SK-N-SH treated with all-trans-retinoic acid at 6 μM for 48 hours (cell line): ENCODE results near the gene LRRC2.

Experiments used
- ATAC-seq: fragments of 200-7000 bp; cut with Tn5 transposase; 3 replicates; pipeline ENCODE4 v1.9.1; 2020; ENCODE audit warnings: mild to moderate bottlenecking, moderate library complexity
- ARNTL ChIP-seq: fragments of 450-650 bp; formaldehyde crosslinking; IDR thresholded peaks from 2 replicates; pipeline ENCODE4 v1.5.0; 2020; ENCODE audit warnings: low read depth, mild to moderate bottlenecking, moderate library complexity, borderline replicate concordance
- BACH2 ChIP-seq: fragments of 250-450 bp; sonication (Bioruptor Pico); IDR thresholded peaks from 2 replicates; pipeline ENCODE4 v1.9.0; 2021; ENCODE audit warnings: mild to moderate bottlenecking, borderline replicate concordance
- CSDC2 ChIP-seq: fragments of 250-450 bp; sonication (Bioruptor Pico); IDR thresholded peaks from 2 replicates; pipeline ENCODE4 v1.5.0; 2020; ENCODE audit warnings: mild to moderate bottlenecking, moderate library complexity
- CSRNP3 ChIP-seq: fragments of 250-450 bp; sonication (Bioruptor Pico); IDR thresholded peaks from 2 replicates; pipeline ENCODE4 v1.5.1; 2021; ENCODE audit warnings: mild to moderate bottlenecking, moderate library complexity
- ESRRG ChIP-seq: fragments of 250-450 bp; sonication (Bioruptor Pico); IDR thresholded peaks from 2 replicates; pipeline ENCODE4 v1.6.1; 2021; ENCODE audit warnings: mild to moderate bottlenecking
- GLIS3 ChIP-seq: fragments of 250-450 bp; sonication (Bioruptor Pico); IDR thresholded peaks from 2 replicates; pipeline ENCODE4 v1.5.0; 2020; ENCODE audit warnings: mild to moderate bottlenecking, moderate library complexity
- ISL1 ChIP-seq: fragments of 250-450 bp; sonication (Bioruptor Pico); IDR thresholded peaks from 2 replicates; pipeline ENCODE4 v2.1.2; 2022; ENCODE audit warnings: mild to moderate bottlenecking, moderate library complexity
- OSR1 ChIP-seq: fragments of 250-450 bp; sonication (Bioruptor Pico); IDR thresholded peaks from 2 replicates; pipeline ENCODE4 v1.8.0; 2022; ENCODE audit warnings: moderate library complexity, mild to moderate bottlenecking, inconsistent platforms
- PATZ1 ChIP-seq: fragments of 250-450 bp; sonication (Bioruptor Pico); IDR thresholded peaks from 2 replicates; pipeline ENCODE4 v1.8.0; 2020; ENCODE audit warnings: mild to moderate bottlenecking, moderate library complexity, borderline replicate concordance
- POU6F1 ChIP-seq: fragments of 250-450 bp; sonication (Bioruptor Pico); IDR thresholded peaks from 2 replicates; pipeline ENCODE4 v1.8.0; 2021; ENCODE audit warnings: low read depth, mild to moderate bottlenecking, moderate library complexity, borderline replicate concordance
- RARB ChIP-seq: fragments of 250-450 bp; sonication (Bioruptor Pico); IDR thresholded peaks from 2 replicates; pipeline ENCODE4 v1.8.0; 2021; ENCODE audit warnings: mild to moderate bottlenecking, moderate library complexity
- SNAI2 ChIP-seq: fragments of 250-450 bp; sonication (Bioruptor Pico); IDR thresholded peaks from 2 replicates; pipeline ENCODE4 v1.5.0; 2020; ENCODE audit warnings: mild to moderate bottlenecking, moderate library complexity
- TCF4 ChIP-seq: fragments of 250-450 bp; sonication (Bioruptor Pico); IDR thresholded peaks from 2 replicates; pipeline ENCODE4 v1.8.0; 2021; ENCODE audit warnings: mild to moderate bottlenecking, moderate library complexity, borderline replicate concordance
- TOX ChIP-seq: fragments of 250-450 bp; sonication (Bioruptor Pico); IDR thresholded peaks from 2 replicates; pipeline ENCODE4 v1.8.0; 2021; ENCODE audit warnings: mild to moderate bottlenecking, moderate library complexity, borderline replicate concordance
- ZFP3 ChIP-seq: fragments of 250-450 bp; sonication (Bioruptor Pico); IDR thresholded peaks from 2 replicates; pipeline ENCODE4 v1.5.0; 2020; ENCODE audit warnings: mild to moderate bottlenecking, moderate library complexity
- ZFP30 ChIP-seq: fragments of 450-650 bp; formaldehyde crosslinking; IDR thresholded peaks from 2 replicates; pipeline ENCODE4 v1.5.0; 2022; ENCODE audit warnings: mild to moderate bottlenecking, moderate library complexity
- ZNF565 ChIP-seq: fragments of 450-650 bp; formaldehyde crosslinking; conservative IDR thresholded peaks from 2 replicates; pipeline ENCODE4 v1.5.0; 2020; ENCODE audit warnings: low read depth, mild to moderate bottlenecking, moderate library complexity
- ZNF70 ChIP-seq: fragments of 450-650 bp; formaldehyde crosslinking; IDR thresholded peaks from 2 replicates; pipeline ENCODE4 v1.5.0; 2020; ENCODE audit warnings: mild to moderate bottlenecking, moderate library complexity
- ZNF8 ChIP-seq: fragments of 450-650 bp; formaldehyde crosslinking; IDR thresholded peaks from 2 replicates; pipeline ENCODE4 v1.5.0; 2020; ENCODE audit warnings: mild to moderate bottlenecking, moderate library complexity
- TF ChIP-seq, protein P1 (sequence below): fragments of 250-450 bp; sonication (Bioruptor Pico); IDR thresholded peaks from 2 replicates; pipeline ENCODE4 v1.5.1; 2020; ENCODE audit warnings: low read depth, mild to moderate bottlenecking, moderate library complexity
- TF ChIP-seq, protein P2 (sequence below): fragments of 250-450 bp; sonication (Bioruptor Pico); IDR thresholded peaks from 2 replicates; pipeline ENCODE4 v1.5.0; 2020; ENCODE audit warnings: mild to moderate bottlenecking, moderate library complexity

LRRC2 gene

DNA sequence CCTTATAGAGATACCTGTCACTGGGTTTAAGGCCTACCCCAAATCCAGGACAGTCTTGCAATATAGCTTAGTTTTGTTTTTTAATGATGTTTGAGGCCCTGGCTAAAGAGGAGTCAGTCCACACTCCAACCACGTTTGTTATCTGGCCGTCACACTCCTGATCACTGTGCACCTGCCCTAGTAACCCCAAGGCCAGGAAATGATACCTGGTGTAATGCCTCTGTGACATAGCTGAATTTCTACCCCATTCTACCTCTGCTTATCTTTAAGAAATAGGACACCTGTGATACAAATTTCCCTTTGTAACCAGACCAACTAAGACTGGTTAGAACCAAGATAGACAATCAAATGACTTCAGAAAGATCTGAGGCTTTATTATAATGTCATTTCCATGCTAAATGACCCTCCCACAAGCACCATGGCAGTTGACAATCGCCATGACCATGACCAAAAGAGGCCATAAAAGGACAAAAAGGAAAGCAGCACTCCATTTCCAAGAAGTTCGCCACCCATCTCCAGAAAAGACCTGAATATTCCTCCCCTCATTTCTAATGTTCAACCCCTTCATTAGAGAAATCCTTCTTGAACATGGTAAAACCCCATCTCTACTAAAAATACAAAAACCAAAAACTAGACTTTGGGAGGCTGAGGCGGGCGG lies 73.1 kb downstream of the LRRC2 start:
- no peak for ATAC-seq
- TF ChIP-seq TCF4, result no peak
- no peak for TF ChIP-seq ARNTL (CRISPR knock-in tag)
- TF ChIP-seq GLIS3, result no peak
- TF ChIP-seq BACH2 (CRISPR knock-in tag), result no peak
- TF ChIP-seq ZFP30 (CRISPR knock-in tag), result no peak
- TF ChIP-seq, protein P1, sequence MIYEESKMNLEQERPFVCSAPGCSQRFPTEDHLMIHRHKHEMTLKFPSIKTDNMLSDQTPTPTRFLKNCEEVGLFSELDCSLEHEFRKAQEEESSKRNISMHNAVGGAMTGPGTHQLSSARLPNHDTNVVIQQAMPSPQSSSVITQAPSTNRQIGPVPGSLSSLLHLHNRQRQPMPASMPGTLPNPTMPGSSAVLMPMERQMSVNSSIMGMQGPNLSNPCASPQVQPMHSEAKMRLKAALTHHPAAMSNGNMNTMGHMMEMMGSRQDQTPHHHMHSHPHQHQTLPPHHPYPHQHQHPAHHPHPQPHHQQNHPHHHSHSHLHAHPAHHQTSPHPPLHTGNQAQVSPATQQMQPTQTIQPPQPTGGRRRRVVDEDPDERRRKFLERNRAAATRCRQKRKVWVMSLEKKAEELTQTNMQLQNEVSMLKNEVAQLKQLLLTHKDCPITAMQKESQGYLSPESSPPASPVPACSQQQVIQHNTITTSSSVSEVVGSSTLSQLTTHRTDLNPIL (CRISPR knock-in tag), result no peak
- no peak for TF ChIP-seq CSDC2 (CRISPR knock-in tag)
- no peak for TF ChIP-seq CSRNP3
- TF ChIP-seq, all 23 proteins: peak for 0

DNA sequence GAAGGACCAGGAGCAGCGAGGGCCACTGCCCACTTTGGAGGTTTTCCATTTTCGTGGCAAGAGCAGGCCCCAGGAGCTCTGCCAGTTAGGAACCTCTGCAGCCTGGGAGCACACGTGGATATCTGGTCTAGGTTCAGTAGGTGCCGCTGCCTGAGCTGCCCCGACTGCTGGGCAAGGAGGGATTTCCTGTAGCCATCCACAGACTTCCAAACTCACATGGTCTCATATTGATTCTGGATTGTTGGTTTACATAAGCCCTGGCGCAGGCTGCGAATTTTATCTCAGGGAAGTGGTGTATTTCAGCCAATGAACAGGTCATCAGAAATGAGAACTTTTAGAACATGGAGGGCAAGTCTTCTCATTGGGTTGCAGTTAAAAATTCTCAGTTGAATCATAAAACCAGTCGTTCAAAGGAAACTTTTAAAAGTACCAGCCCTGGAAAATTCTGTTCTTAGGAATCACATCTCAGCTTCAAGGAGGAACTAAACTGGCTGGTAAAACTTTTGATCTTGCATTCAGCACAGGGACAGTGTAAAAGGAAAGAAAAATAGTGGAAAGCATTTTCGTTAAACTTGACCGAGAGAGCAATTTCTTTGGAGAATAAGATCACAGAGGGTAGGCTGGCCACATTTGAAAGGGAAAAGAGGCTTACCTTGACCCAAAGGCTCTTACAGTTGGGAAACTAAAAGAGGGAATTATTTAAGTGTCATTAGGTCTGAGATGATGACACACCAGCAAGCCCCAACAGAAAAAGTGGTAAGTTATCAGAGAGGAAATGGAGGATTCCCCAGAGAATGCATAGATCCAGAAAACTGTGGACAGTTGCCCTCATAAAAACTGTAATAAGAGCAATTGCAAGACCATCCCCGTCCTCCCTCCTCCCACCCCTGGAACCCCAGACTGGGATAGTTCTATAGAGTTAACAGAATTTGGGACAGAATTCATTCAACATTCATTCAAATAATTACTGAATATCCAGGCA lies 74.7 kb downstream of the LRRC2 start:
- TF ChIP-seq POU6F1 (CRISPR knock-in tag) (no peak), OSR1 (CRISPR knock-in tag) (no peak), ZNF70 (CRISPR knock-in tag) (no peak), ZNF565 (CRISPR knock-in tag) (no peak), BACH2 (CRISPR knock-in tag) (no peak), ZFP30 (CRISPR knock-in tag) (no peak), ZFP3 (CRISPR knock-in tag) (no peak), RARB (CRISPR knock-in tag) (no peak), PATZ1 (no peak), ISL1 (CRISPR knock-in tag) (no peak), TOX (CRISPR knock-in tag) (no peak), ARNTL (CRISPR knock-in tag) (no peak), ESRRG (CRISPR knock-in tag) (no peak), ZNF8 (no peak), GLIS3 (no peak), SNAI2 (no peak)
- TF ChIP-seq, protein P1 (CRISPR knock-in tag), result no peak
- TF ChIP-seq, protein P2, sequence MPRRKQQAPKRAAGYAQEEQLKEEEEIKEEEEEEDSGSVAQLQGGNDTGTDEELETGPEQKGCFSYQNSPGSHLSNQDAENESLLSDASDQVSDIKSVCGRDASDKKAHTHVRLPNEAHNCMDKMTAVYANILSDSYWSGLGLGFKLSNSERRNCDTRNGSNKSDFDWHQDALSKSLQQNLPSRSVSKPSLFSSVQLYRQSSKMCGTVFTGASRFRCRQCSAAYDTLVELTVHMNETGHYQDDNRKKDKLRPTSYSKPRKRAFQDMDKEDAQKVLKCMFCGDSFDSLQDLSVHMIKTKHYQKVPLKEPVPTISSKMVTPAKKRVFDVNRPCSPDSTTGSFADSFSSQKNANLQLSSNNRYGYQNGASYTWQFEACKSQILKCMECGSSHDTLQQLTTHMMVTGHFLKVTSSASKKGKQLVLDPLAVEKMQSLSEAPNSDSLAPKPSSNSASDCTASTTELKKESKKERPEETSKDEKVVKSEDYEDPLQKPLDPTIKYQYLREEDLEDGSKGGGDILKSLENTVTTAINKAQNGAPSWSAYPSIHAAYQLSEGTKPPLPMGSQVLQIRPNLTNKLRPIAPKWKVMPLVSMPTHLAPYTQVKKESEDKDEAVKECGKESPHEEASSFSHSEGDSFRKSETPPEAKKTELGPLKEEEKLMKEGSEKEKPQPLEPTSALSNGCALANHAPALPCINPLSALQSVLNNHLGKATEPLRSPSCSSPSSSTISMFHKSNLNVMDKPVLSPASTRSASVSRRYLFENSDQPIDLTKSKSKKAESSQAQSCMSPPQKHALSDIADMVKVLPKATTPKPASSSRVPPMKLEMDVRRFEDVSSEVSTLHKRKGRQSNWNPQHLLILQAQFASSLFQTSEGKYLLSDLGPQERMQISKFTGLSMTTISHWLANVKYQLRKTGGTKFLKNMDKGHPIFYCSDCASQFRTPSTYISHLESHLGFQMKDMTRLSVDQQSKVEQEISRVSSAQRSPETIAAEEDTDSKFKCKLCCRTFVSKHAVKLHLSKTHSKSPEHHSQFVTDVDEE (CRISPR knock-in tag), result no peak
- no peak for ATAC-seq
